Ovary (tissue), 10 donors: ENCODE data around the gene PLEKHJ1. TPM values are rescaled to one million over a fixed set of nuclear protein-coding genes. Genes with fewer than 3 reads are reported as not detected.
A peak's percentile ranks its signal among the peaks of the same experiment; 100 is the strongest.

Source experiments
- DNase-seq, 5 donors: peaks; one replicate each; pipeline ENCODE4 v3.0.0-alpha.2; 2019 to 2020
- H3K27ac ChIP-seq, 2 donors: fragments of 200-600 bp; one replicate each; pipeline versions ENCODE4 v1.5.1 to v1.8.0; 2019 to 2022
- H3K27me3 ChIP-seq: fragments of 200-600 bp; one replicate; pipeline ENCODE4 v1.8.0; 2022
- H3K36me3 ChIP-seq: fragments of 200-600 bp; sonication (generic); one replicate; pipeline ENCODE4 v1.5.1; 2019
- H3K4me1 ChIP-seq: one replicate; pipeline ENCODE4 v1.8.1; 2013; ENCODE audit warnings: mild to moderate bottlenecking, moderate library complexity; ENCODE audit not compliant: insufficient read depth
- H3K4me3 ChIP-seq: fragments of 200-600 bp; sonication (generic); one replicate; pipeline ENCODE4 v1.5.1; 2017
- H3K9me3 ChIP-seq, 2 donors: fragments of 200-600 bp in 1 of 2; sonication (generic) in 1 of 2; one replicate each; pipeline versions ENCODE4 v1.5.1 to v1.8.1; 2013 to 2019; ENCODE audit warnings: mild to moderate bottlenecking in 1 of 2, moderate library complexity in 1 of 2
- EP300 ChIP-seq: sonication (generic); formaldehyde crosslinking; IDR thresholded peaks from one replicate; pipeline ENCODE4 v1.6.1; 2017; ENCODE audit warnings: antibody characterized with exemption
- POLR2A ChIP-seq: fragments of 450-650 bp; IDR thresholded peaks from one replicate; pipeline ENCODE4 v1.6.1; 2017; ENCODE audit warnings: antibody characterized with exemption, mild to moderate bottlenecking, moderate library complexity
- WGBS, 3 donors: extraction: QIAGEN DNeasy Blood & Tissue Kit in 1 of 3; methylation state at CpG; one replicate each; pipeline versions ENCODE4 v1.1.5 to v1.1.7; 2013 to 2017; 5-methylcytosine and 5-hydroxymethylcytosine counted together
- intact Hi-C, 4 donors: fragments of 100-400 bp; cut with DNase I; formaldehyde crosslinking; loops; one replicate each; pipeline versions ENCODE4 v1.11.0 to v1.15.1; 2022 to 2023
- long read RNA-seq, 3 donors: library from polyadenylated mRNA in 2 of 3; unstranded in 2 of 3; transcript quantifications; one replicate each; pipeline ENCODE4 v2.0.0 and lab custom pipeline, GENCODE V29; 2021 to 2026
- polyA plus RNA-seq, 2 donors: library from polyadenylated mRNA; stranded (reverse); fragments of 200-250 nt in 1 of 2; fragments of 350-450 nt in 1 of 2; fragmentation: Illumina TruSeq in 1 of 2; extraction: RNeasy Lipid Tissue Mini Kit (QIAGEN cat#74804) in 1 of 2; gene quantifications; one replicate each; pipeline ENCODE4 v1.2.3, GENCODE V29; 2013 to 2014
- total RNA-seq, 7 donors: library from RNA; depleted of rRNA in 2 of 7; stranded (reverse); fragments of >200 nt in 2 of 7; fragmentation: NEBNext Ultra II Directional in 3 of 7; extraction: Animal tissue kit (Norgen Biotek cat#: 25700) in 3 of 7; gene quantifications; one replicate each; pipeline versions ENCODE4 v1.1.0 to v1.2.4, GENCODE V29; 2016 to 2023
- TF ChIP-seq, protein P1 (sequence below), 3 donors: fragments of 450-650 bp in 2 of 3; fragments of 200-600 bp in 1 of 3; IDR thresholded peaks; one replicate each; pipeline versions ENCODE4 v1.5.1 to v1.8.0; 2016 to 2022; ENCODE audit warnings: antibody characterized with exemption in 3 of 3, mild to moderate bottlenecking in 1 of 3
- donor health status: DM: no; HTN: no; CAD: no; lungs with moderate emphysema.
- donor health status: DM: no; HTN: no; CAD: no.
- donor health status: Bipolar disorder and iron deficiency.
- donor health status: DM: yes; HTN: yes; CAD: no.
- donor health status: DM: no; HTN: no; CAD: no.
- donor health status: DM: yes; HTN: yes; CAD: no.

PLEKHJ1 gene, protein sequence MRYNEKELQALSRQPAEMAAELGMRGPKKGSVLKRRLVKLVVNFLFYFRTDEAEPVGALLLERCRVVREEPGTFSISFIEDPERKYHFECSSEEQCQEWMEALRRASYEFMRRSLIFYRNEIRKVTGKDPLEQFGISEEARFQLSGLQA
- total RNA-seq (10 to 100 TPM; 39.0 to 55.2 (median 46.8) TPM), polyA plus RNA-seq (10 to 100 TPM; 17.1 to 57.9 TPM)
- long read RNA-seq, donor 1, transcript PLEKHJ1-201 (6 exons, 1,206 nt) = major isoform, 189 of 240 reads
- long read RNA-seq, donor 1, transcript PLEKHJ1-205 (6 exons, 937 nt) = minor isoform, 6 of 240 reads
- long read RNA-seq, donor 1, transcript PLEKHJ1-206 (5 exons, 1,311 nt) = minor isoform, 19 of 240 reads
- long read RNA-seq, donor 1, partial matches to known transcripts = 10 of 240 reads
- long read RNA-seq, donor 1, other reads (novel, unspliced or antisense) = 11 of 240 reads
- long read RNA-seq, donor 2, transcript PLEKHJ1-206 (5 exons, 1,311 nt) = minor isoform, 6 of 72 reads
- long read RNA-seq, donor 2, transcript PLEKHJ1-201 (6 exons, 1,206 nt) = major isoform, 60 of 72 reads
- long read RNA-seq, donor 2, partial matches to known transcripts = 0 of 72 reads
- long read RNA-seq, donor 2, other reads (novel, unspliced or antisense) = 0 of 72 reads
- long read RNA-seq, donor 3, transcript PLEKHJ1-201 (6 exons, 1,206 nt) = major isoform, 70 of 95 reads
- long read RNA-seq, donor 3, partial matches to known transcripts = 5 of 95 reads
- long read RNA-seq, donor 3, other reads (novel, unspliced or antisense) = 15 of 95 reads

DNA sequence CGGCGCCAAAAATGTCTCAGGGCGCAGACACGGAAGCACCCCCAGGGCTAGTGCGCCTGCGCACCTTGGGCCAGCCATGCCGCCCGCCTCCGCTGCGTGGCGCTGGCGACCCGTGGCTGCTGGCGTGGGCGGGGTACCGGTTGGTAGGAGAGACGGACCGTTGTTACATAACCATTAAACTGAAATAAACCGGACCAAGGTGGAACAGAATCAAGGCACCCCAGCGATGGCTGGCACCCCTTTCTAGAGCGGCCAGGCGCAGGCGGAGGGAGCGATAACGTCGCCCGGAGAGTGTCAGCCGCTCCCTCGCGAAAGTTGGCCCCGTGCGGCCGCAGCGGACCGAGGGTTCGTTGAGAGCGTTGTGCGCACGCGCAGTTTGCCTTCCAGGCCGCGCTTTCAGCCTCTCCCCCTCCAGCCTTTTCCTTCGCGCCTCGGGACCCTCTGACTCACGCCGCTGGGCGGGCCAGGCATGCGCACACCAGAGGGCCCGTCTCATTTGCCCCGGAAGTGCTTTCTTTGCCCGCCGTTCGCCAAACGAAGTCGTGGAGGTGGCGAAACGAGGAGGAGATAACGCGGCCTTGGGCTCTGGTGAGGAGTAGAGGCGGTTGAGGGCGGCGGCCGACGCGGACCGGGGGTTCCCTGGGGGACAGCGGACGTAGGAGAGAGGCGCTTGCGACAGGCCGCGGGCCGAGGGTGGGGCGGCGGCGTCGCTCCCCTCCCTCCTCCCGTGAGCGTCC, at the start of gene PLEKHJ1, which contains the start of gene SF3A2:
Gene PLEKHJ1, minus strand, starts transcription at position 16 of the 737 bp plus-strand sequence. CDS start 81 bp downstream, outside the sequence.
Gene SF3A2, plus strand, starts transcription at position 511 of the 737 bp plus-strand sequence. CDS start 6,595 bp downstream, outside the sequence.
- TF ChIP-seq, protein P1, sequence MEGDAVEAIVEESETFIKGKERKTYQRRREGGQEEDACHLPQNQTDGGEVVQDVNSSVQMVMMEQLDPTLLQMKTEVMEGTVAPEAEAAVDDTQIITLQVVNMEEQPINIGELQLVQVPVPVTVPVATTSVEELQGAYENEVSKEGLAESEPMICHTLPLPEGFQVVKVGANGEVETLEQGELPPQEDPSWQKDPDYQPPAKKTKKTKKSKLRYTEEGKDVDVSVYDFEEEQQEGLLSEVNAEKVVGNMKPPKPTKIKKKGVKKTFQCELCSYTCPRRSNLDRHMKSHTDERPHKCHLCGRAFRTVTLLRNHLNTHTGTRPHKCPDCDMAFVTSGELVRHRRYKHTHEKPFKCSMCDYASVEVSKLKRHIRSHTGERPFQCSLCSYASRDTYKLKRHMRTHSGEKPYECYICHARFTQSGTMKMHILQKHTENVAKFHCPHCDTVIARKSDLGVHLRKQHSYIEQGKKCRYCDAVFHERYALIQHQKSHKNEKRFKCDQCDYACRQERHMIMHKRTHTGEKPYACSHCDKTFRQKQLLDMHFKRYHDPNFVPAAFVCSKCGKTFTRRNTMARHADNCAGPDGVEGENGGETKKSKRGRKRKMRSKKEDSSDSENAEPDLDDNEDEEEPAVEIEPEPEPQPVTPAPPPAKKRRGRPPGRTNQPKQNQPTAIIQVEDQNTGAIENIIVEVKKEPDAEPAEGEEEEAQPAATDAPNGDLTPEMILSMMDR (IDR thresholded peaks at IDR 0.05) = peak; percentile 95 to 100 (median 100)
- TF ChIP-seq POLR2A (peak; percentile 81), EP300 (peak; percentile 46)
- H3K4me1 ChIP-seq = peaks cover 26% of the 10 kb centered on the region
- no peaks in the 10 kb centered on the region for H3K36me3 ChIP-seq
- no peaks in the 10 kb centered on the region for H3K27me3 ChIP-seq
- H3K9me3 ChIP-seq = no peaks in the 10 kb centered on the region
- intact Hi-C loops = loop anchor here (2.0 to 10.0 kb wide), 5 partner anchors 34 to 156 kb away; partner anchors contain the start of gene DOT1L (in 1 of the 4)
- DNase-seq = peak; percentile 97 to 100 (median 97)
- peak within 1 kb of the TSS; percentile 92 to 100 for H3K27ac ChIP-seq
- WGBS, 3 donors = 1% methylated on average over 61 to 80 of the region's 80 CpGs
- peak within 1 kb of the TSS; percentile 92 for H3K4me3 ChIP-seq

DNA sequence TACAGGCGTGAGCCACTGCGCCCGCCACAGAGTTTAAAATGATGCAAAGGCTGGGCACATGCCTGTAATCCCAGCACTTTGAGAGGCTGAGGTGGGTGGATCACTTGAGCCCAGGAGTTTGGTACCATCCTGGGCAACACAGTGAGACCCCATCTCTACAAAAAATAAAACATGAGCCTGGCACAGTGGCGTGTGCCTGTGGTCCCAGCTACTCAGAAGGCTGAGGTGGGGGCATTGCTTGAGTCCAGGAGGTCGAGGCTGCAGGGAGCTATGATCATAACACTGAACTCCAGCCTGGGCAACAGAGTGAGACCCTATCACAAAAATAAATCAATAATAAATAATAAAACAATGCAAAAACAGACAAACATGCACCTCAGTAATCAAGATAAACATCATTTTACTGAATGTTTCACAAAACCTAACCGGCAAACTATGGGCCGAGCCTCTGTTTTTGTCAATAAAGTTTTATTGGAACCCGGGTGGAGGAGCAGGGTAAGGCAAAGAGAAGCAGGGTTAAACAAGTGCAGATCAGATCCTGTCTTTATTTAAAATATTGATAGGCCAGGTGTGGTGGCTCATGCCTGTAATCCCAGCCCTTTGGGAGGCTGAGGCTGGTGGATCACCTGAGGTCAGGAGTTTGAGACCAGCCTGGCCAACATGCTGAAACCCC, 47.8 kb upstream of the PLEKHJ1 start:
- Histone ChIP-seq H3K4me1 (peaks cover 6% of the 10 kb centered on the region), H3K27me3 (no peaks in the 10 kb centered on the region), H3K27ac (no peak overlapping the region), H3K9me3 (no peaks in the 10 kb centered on the region), H3K4me3 (no peak overlapping the region), H3K36me3 (no peaks in the 10 kb centered on the region)
- TF ChIP-seq EP300 = no peak
- no peak for TF ChIP-seq POLR2A
- TF ChIP-seq, protein P1 (IDR thresholded peaks at IDR 0.05) = no peak
- intact Hi-C loops = loop anchor here in 1 of 4 donors (5.0 kb wide), 1 partner anchor 1117 kb away; no protein-coding TSS in a partner anchor
- WGBS, 3 donors = 96 to 98% (median 97%) methylated on average over 8 of the region's 8 CpGs
- no peak for DNase-seq

DNA sequence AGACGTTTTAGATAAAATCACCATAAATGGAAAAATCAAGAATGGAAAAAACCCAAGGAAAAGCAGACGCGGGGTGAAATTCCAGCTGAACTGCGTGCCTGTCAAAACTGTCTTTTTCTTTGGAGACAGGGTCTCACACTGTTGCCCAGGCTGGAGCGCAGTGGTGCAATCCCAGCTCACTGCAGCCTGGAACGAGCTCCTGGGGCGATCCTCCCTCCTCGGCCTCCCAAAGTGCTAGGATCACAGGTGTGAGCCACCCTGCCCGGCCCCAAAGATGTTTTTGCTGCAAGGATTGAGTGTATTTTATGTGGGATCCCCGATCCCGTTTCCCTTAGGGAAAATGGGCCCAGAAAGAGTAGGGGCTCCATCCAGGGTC, 46.7 kb upstream of the PLEKHJ1 start:
- no peaks in the 10 kb centered on the region for H3K9me3 ChIP-seq
- WGBS, 3 donors = 65 to 73% (median 68%) methylated on average over 11 of the region's 11 CpGs
- H3K27ac ChIP-seq = no peak overlapping the region

More for the DNA sequence above, 46.7 kb upstream of the PLEKHJ1 start:
- Histone ChIP-seq H3K4me3 (no peak overlapping the region), H3K36me3 (no peaks in the 10 kb centered on the region), H3K27me3 (no peaks in the 10 kb centered on the region), H3K4me1 (peaks cover 6% of the 10 kb centered on the region)
- DNase-seq = no peak
- intact Hi-C loops = loop anchor here in 1 of 4 donors (5.0 kb wide), 1 partner anchor 1116 kb away; no protein-coding TSS in a partner anchor
- TF ChIP-seq, protein P1 (IDR thresholded peaks at IDR 0.05) = no peak
- TF ChIP-seq EP300 = no peak
- no peak for TF ChIP-seq POLR2A
